MM.1S (cell line): Measurements from ENCODE around the gene RGS19.

ENCODE experiments used
- CTCF ChIP-seq: fragments of 300-600 bp; sonication (generic); IDR thresholded peaks from 2 replicates; pipeline ENCODE4 v1.5.1; 2016; ENCODE audit warnings: antibody characterized with exemption, low read length, mixed read lengths
- EZH2 ChIP-seq: fragments of 300-600 bp; sonication (generic); optimal IDR thresholded peaks from 2 replicates; pipeline ENCODE3; 2017; ENCODE audit warnings: low read depth, mild to moderate bottlenecking, antibody characterized with exemption, low read length, mixed read lengths
- EZH2phosphoT487 ChIP-seq: fragments of 300-600 bp; sonication (generic); IDR thresholded peaks from 2 replicates; pipeline ENCODE4 v1.6.1; 2018; ENCODE audit warnings: antibody characterized with exemption, low read length

GRCh38 chr20:64091340-64091739 lies 12.0 kb upstream of the RGS19 start:
- TF ChIP-seq EZH2 (no peak), EZH2phosphoT487 (no peak), CTCF (no peak)
